Retinal pigment epithelial cell (primary cell): Measurements from ENCODE around the gene ANO1.

ENCODE experiments used
- DNase-seq: peaks from one replicate; pipeline ENCODE4 v3.0.0-alpha.2; 2010; ENCODE audit warnings: low read depth
- H3K4me3 ChIP-seq: 2 replicates; pipeline ENCODE4 v1.5.1; 2011; ENCODE audit warnings: mild to moderate bottlenecking, low read length, control low read depth, moderate library complexity
- TF ChIP-seq, protein P1 (sequence below): conservative IDR thresholded peaks from 2 replicates; pipeline ENCODE4 v1.5.1; 2011; ENCODE audit warnings: low read depth, low read length, control low read depth, inconsistent platforms

Gene ANO1

GRCh38 chr11:70176940-70177689 is 99.0 kb downstream of the ANO1 start:
- TF ChIP-seq, protein P1, sequence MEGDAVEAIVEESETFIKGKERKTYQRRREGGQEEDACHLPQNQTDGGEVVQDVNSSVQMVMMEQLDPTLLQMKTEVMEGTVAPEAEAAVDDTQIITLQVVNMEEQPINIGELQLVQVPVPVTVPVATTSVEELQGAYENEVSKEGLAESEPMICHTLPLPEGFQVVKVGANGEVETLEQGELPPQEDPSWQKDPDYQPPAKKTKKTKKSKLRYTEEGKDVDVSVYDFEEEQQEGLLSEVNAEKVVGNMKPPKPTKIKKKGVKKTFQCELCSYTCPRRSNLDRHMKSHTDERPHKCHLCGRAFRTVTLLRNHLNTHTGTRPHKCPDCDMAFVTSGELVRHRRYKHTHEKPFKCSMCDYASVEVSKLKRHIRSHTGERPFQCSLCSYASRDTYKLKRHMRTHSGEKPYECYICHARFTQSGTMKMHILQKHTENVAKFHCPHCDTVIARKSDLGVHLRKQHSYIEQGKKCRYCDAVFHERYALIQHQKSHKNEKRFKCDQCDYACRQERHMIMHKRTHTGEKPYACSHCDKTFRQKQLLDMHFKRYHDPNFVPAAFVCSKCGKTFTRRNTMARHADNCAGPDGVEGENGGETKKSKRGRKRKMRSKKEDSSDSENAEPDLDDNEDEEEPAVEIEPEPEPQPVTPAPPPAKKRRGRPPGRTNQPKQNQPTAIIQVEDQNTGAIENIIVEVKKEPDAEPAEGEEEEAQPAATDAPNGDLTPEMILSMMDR: peak; percentile 62
- DNase-seq: no peak
- no peak overlapping the region for H3K4me3 ChIP-seq

DNA sequence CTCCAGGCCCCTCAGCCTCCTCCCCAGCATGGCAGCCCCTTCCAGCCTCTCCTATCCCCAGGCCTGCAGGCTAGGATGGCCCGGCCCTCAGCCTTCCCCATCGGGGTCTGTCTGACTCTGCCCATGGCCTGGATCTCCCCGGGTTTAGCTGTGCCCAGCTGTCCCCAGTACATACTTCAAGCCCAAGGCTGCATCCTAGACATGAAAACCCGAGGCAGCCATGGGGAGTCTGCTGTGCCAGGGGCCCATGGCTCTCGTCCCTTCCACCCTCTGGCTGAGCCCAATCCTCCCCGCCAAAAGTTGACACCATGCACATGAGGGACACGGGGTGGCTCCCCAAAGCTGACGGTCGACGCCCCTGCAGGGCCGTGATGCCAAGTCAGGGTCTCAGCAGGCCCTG is 102.8 kb downstream of the ANO1 start:
- DNase-seq: no peak
- TF ChIP-seq, protein P1: no peak
- H3K4me3 ChIP-seq: no peak overlapping the region

GRCh38 chr11:70182266-70182665 is 104.1 kb downstream of the ANO1 start:
- TF ChIP-seq, protein P1: no peak
- H3K4me3 ChIP-seq: no peak overlapping the region
- DNase-seq: no peak

DNA sequence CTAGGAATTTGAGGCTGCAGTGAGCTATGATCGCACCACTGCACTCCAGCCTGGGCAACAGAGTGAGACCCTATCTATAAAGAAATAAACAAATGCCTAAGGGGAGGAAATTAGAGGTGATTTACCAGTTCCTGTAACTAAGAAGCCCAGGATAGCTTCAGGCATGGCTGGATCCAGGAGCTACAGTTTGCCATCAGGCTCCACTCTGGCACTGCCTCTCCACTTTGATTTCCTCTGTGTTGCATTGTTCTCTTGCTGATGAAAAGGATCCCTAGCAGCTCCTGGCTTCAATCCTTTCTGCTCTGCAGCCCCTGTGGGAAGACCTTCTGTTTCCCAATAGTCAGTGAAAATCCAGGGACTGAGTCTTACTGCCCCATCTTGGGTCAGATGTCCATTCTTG is 104.9 kb downstream of the ANO1 start:
- TF ChIP-seq, protein P1: no peak
- no peak overlapping the region for H3K4me3 ChIP-seq
- no peak for DNase-seq

- H3K4me3 ChIP-seq: no peak overlapping the region
- DNase-seq: no peak
- TF ChIP-seq, protein P1: no peak
Measured at GRCh38 chr11:70183483-70184176, 105.5 kb downstream of the ANO1 start.

- no peak for DNase-seq
- TF ChIP-seq, protein P1: no peak
- no peak overlapping the region for H3K4me3 ChIP-seq
Measured at GRCh38 chr11:70184396-70184795, 106.3 kb downstream of the ANO1 start.
